SH-SY5Y (cell line): ENCODE data around the gene APOO.

ENCODE experiments used
- GATA2 ChIP-seq: IDR thresholded peaks from 2 replicates; pipeline ENCODE4 v1.6.1; 2011; ENCODE audit warnings: mild to moderate bottlenecking, low read depth, low read length
- GATA3 ChIP-seq: IDR thresholded peaks from 2 replicates; pipeline ENCODE4 v1.6.1; 2011; ENCODE audit warnings: low read depth, mild to moderate bottlenecking, low read length, moderate library complexity

- no peak for TF ChIP-seq GATA2
- TF ChIP-seq GATA3, result no peak
These were observed 3.5 kb upstream of the APOO start for GRCh38 chrX:23911126-23911835.
